ENCODE results near the gene ALDH1A2.
"Not testable (repeated sequence)": the region's sequence is repeated elsewhere in the genome, so short reads cannot be mapped to it uniquely, and the experiment has no call there.

ALDH1A2 gene

GRCh38 chr15:58095415-58095814 lies 29.9 kb upstream of the ALDH1A2 start:
- no peaks in the 10 kb centered on the region for H3K36me3 ChIP-seq (ENCODE audit: control insufficient read depth, insufficient read depth, low read length)
- H3K4me3 ChIP-seq (ENCODE audit: insufficient read depth, low read depth, low read length), result no peak overlapping the region
- H3K9me3 ChIP-seq (ENCODE audit: control insufficient read depth, low read length), result no peaks in the 10 kb centered on the region
- no peaks in the 10 kb centered on the region for H3K27me3 ChIP-seq (ENCODE audit: control insufficient read depth, insufficient read depth, low read length, poor library complexity, severe bottlenecking)
- H3K27ac ChIP-seq (ENCODE audit: insufficient read depth, low read depth, low read length, poor library complexity, severe bottlenecking), result no peak overlapping the region
- 94 to 96% methylated on average over 2 of the region's 2 CpGs for WGBS, 2 experiments
- no peaks in the 10 kb centered on the region for H3K4me1 ChIP-seq (ENCODE audit: control insufficient read depth, insufficient read depth, low read length)

GRCh38 chr15:58087871-58088270 lies 22.4 kb upstream of the ALDH1A2 start:
- Histone ChIP-seq H3K27ac (ENCODE audit: insufficient read depth, low read depth, low read length, poor library complexity, severe bottlenecking) (no peak overlapping the region), H3K9me3 (ENCODE audit: control insufficient read depth, low read length) (no peaks in the 10 kb centered on the region), H3K27me3 (ENCODE audit: control insufficient read depth, insufficient read depth, low read length, poor library complexity, severe bottlenecking) (no peaks in the 10 kb centered on the region), H3K4me1 (ENCODE audit: control insufficient read depth, insufficient read depth, low read length) (no peaks in the 10 kb centered on the region), H3K36me3 (ENCODE audit: control insufficient read depth, insufficient read depth, low read length) (no peaks in the 10 kb centered on the region), H3K4me3 (ENCODE audit: insufficient read depth, low read depth, low read length) (no peak overlapping the region)
- 89 to 92% methylated on average over 2 of the region's 2 CpGs for WGBS, 2 experiments

GRCh38 chr15:58086491-58086890 lies 21.0 kb upstream of the ALDH1A2 start:
- no peak overlapping the region for H3K27ac ChIP-seq (ENCODE audit: insufficient read depth, low read depth, low read length, poor library complexity, severe bottlenecking)
- 83 to 100% methylated on average over 1 of the region's 2 CpGs for WGBS, 2 experiments
- H3K9me3 ChIP-seq (ENCODE audit: control insufficient read depth, low read length), result no peaks in the 10 kb centered on the region
- no peaks in the 10 kb centered on the region for H3K4me1 ChIP-seq (ENCODE audit: control insufficient read depth, insufficient read depth, low read length)
- no peaks in the 10 kb centered on the region for H3K27me3 ChIP-seq (ENCODE audit: control insufficient read depth, insufficient read depth, low read length, poor library complexity, severe bottlenecking)
- H3K4me3 ChIP-seq (ENCODE audit: insufficient read depth, low read depth, low read length), result no peak overlapping the region
- H3K36me3 ChIP-seq (ENCODE audit: control insufficient read depth, insufficient read depth, low read length), result no peaks in the 10 kb centered on the region

GRCh38 chr15:58083526-58083925 lies 18.0 kb upstream of the ALDH1A2 start:
- Histone ChIP-seq H3K9me3 (ENCODE audit: control insufficient read depth, low read length) (no peaks in the 10 kb centered on the region), H3K4me3 (ENCODE audit: insufficient read depth, low read depth, low read length) (no peak overlapping the region), H3K4me1 (ENCODE audit: control insufficient read depth, insufficient read depth, low read length) (no peaks in the 10 kb centered on the region), H3K27me3 (ENCODE audit: control insufficient read depth, insufficient read depth, low read length, poor library complexity, severe bottlenecking) (no peaks in the 10 kb centered on the region), H3K36me3 (ENCODE audit: control insufficient read depth, insufficient read depth, low read length) (no peaks in the 10 kb centered on the region), H3K27ac (ENCODE audit: insufficient read depth, low read depth, low read length, poor library complexity, severe bottlenecking) (no peak overlapping the region)

GRCh38 chr15:58081891-58082290 lies 16.4 kb upstream of the ALDH1A2 start:
- 95 to 98% methylated on average over 4 of the region's 4 CpGs for WGBS, 2 experiments
- Histone ChIP-seq H3K4me3 (ENCODE audit: insufficient read depth, low read depth, low read length) (no peak overlapping the region), H3K36me3 (ENCODE audit: control insufficient read depth, insufficient read depth, low read length) (no peaks in the 10 kb centered on the region), H3K9me3 (ENCODE audit: control insufficient read depth, low read length) (no peaks in the 10 kb centered on the region), H3K4me1 (ENCODE audit: control insufficient read depth, insufficient read depth, low read length) (no peaks in the 10 kb centered on the region), H3K27ac (ENCODE audit: insufficient read depth, low read depth, low read length, poor library complexity, severe bottlenecking) (no peak overlapping the region), H3K27me3 (ENCODE audit: control insufficient read depth, insufficient read depth, low read length, poor library complexity, severe bottlenecking) (no peaks in the 10 kb centered on the region)

- Histone ChIP-seq H3K9me3 (ENCODE audit: control insufficient read depth, low read length) (no peaks in the 10 kb centered on the region), H3K27ac (ENCODE audit: insufficient read depth, low read depth, low read length, poor library complexity, severe bottlenecking) (no peak overlapping the region), H3K36me3 (ENCODE audit: control insufficient read depth, insufficient read depth, low read length) (no peaks in the 10 kb centered on the region), H3K27me3 (ENCODE audit: control insufficient read depth, insufficient read depth, low read length, poor library complexity, severe bottlenecking) (no peaks in the 10 kb centered on the region), H3K4me1 (ENCODE audit: control insufficient read depth, insufficient read depth, low read length) (no peaks in the 10 kb centered on the region), H3K4me3 (ENCODE audit: insufficient read depth, low read depth, low read length) (no peak overlapping the region)
- WGBS, 2 experiments, result 80% methylated on average over 1 of the region's 1 CpG; no CpG with 5 or more reads in 1 of the 2 experiments
Measured at GRCh38 chr15:58081456-58081855, 15.9 kb upstream of the ALDH1A2 start.

GRCh38 chr15:58080959-58081358 lies 15.4 kb upstream of the ALDH1A2 start:
- not testable (repeated sequence) for H3K27ac ChIP-seq (ENCODE audit: insufficient read depth, low read depth, low read length, poor library complexity, severe bottlenecking); H3K4me3 ChIP-seq (ENCODE audit: insufficient read depth, low read depth, low read length); H3K4me1 ChIP-seq (ENCODE audit: control insufficient read depth, insufficient read depth, low read length); H3K36me3 ChIP-seq (ENCODE audit: control insufficient read depth, insufficient read depth, low read length); H3K9me3 ChIP-seq (ENCODE audit: control insufficient read depth, low read length); H3K27me3 ChIP-seq (ENCODE audit: control insufficient read depth, insufficient read depth, low read length, poor library complexity, severe bottlenecking)
- WGBS, 2 experiments, result 96 to 98% methylated on average over 5 of the region's 5 CpGs

GRCh38 chr15:58080398-58080797 lies 14.9 kb upstream of the ALDH1A2 start:
- Histone ChIP-seq H3K4me1 (ENCODE audit: control insufficient read depth, insufficient read depth, low read length) (no peaks in the 10 kb centered on the region), H3K4me3 (ENCODE audit: insufficient read depth, low read depth, low read length) (no peak overlapping the region), H3K36me3 (ENCODE audit: control insufficient read depth, insufficient read depth, low read length) (no peaks in the 10 kb centered on the region), H3K27ac (ENCODE audit: insufficient read depth, low read depth, low read length, poor library complexity, severe bottlenecking) (no peak overlapping the region), H3K9me3 (ENCODE audit: control insufficient read depth, low read length) (no peaks in the 10 kb centered on the region), H3K27me3 (ENCODE audit: control insufficient read depth, insufficient read depth, low read length, poor library complexity, severe bottlenecking) (no peaks in the 10 kb centered on the region)
- 90 to 94% methylated on average over 7 to 8 of the region's 8 CpGs for WGBS, 2 experiments

- Histone ChIP-seq H3K4me3 (ENCODE audit: insufficient read depth, low read depth, low read length) (no peak overlapping the region), H3K9me3 (ENCODE audit: control insufficient read depth, low read length) (no peaks in the 10 kb centered on the region), H3K4me1 (ENCODE audit: control insufficient read depth, insufficient read depth, low read length) (no peaks in the 10 kb centered on the region), H3K27me3 (ENCODE audit: control insufficient read depth, insufficient read depth, low read length, poor library complexity, severe bottlenecking) (no peaks in the 10 kb centered on the region), H3K27ac (ENCODE audit: insufficient read depth, low read depth, low read length, poor library complexity, severe bottlenecking) (no peak overlapping the region), H3K36me3 (ENCODE audit: control insufficient read depth, insufficient read depth, low read length) (no peaks in the 10 kb centered on the region)
Measured at GRCh38 chr15:58078591-58078990, 13.1 kb upstream of the ALDH1A2 start.

GRCh38 chr15:58077427-58077826 lies 11.9 kb upstream of the ALDH1A2 start:
- WGBS, 2 experiments, result 26 to 40% methylated on average over 1 of the region's 1 CpG
- H3K9me3 ChIP-seq (ENCODE audit: control insufficient read depth, low read length), result no peaks in the 10 kb centered on the region
- H3K4me1 ChIP-seq (ENCODE audit: control insufficient read depth, insufficient read depth, low read length), result no peaks in the 10 kb centered on the region
- H3K36me3 ChIP-seq (ENCODE audit: control insufficient read depth, insufficient read depth, low read length), result no peaks in the 10 kb centered on the region
- no peak overlapping the region for H3K4me3 ChIP-seq (ENCODE audit: insufficient read depth, low read depth, low read length)
- no peaks in the 10 kb centered on the region for H3K27me3 ChIP-seq (ENCODE audit: control insufficient read depth, insufficient read depth, low read length, poor library complexity, severe bottlenecking)
- no peak overlapping the region for H3K27ac ChIP-seq (ENCODE audit: insufficient read depth, low read depth, low read length, poor library complexity, severe bottlenecking)

GRCh38 chr15:58074452-58074851 lies 8.9 kb upstream of the ALDH1A2 start:
- Histone ChIP-seq H3K4me1 (ENCODE audit: control insufficient read depth, insufficient read depth, low read length) (no peaks in the 10 kb centered on the region), H3K27ac (ENCODE audit: insufficient read depth, low read depth, low read length, poor library complexity, severe bottlenecking) (no peak overlapping the region), H3K9me3 (ENCODE audit: control insufficient read depth, low read length) (no peaks in the 10 kb centered on the region), H3K36me3 (ENCODE audit: control insufficient read depth, insufficient read depth, low read length) (no peaks in the 10 kb centered on the region), H3K4me3 (ENCODE audit: insufficient read depth, low read depth, low read length) (no peak overlapping the region), H3K27me3 (ENCODE audit: control insufficient read depth, insufficient read depth, low read length, poor library complexity, severe bottlenecking) (no peaks in the 10 kb centered on the region)
- WGBS, 2 experiments, result 86 to 89% methylated on average over 2 of the region's 2 CpGs
